Large intestine (tissue), 3 donors: ENCODE data around the gene WDR7. TPM values are rescaled to one million over a fixed set of nuclear protein-coding genes. Genes with fewer than 3 reads are reported as not detected.
"Not testable (repeated sequence)": the region's sequence is repeated elsewhere in the genome, so short reads cannot be mapped to it uniquely, and the experiment has no call there.

Source experiments
- DNase-seq, 2 donors: peaks; one replicate each; pipeline versions ENCODE4 v3.0.0 to v3.0.0-alpha.2; 2013
- H3K27ac ChIP-seq: one replicate; pipeline ENCODE4 v1.5.1; 2013; ENCODE audit warnings: low read length
- H3K27me3 ChIP-seq: 2 replicates; pipeline ENCODE4 v1.6.1; 2013; ENCODE audit warnings: low read length; ENCODE audit not compliant: control insufficient read depth, insufficient read depth
- H3K36me3 ChIP-seq: 2 replicates; pipeline ENCODE4 v1.6.1; 2013; ENCODE audit warnings: low read length; ENCODE audit not compliant: control insufficient read depth, insufficient read depth
- H3K4me1 ChIP-seq: one replicate; pipeline ENCODE4 v1.6.1; 2013; ENCODE audit warnings: low read length; ENCODE audit not compliant: control insufficient read depth, insufficient read depth
- H3K4me3 ChIP-seq: one replicate; pipeline ENCODE4 v1.5.1; 2013; ENCODE audit warnings: low read length
- H3K9me3 ChIP-seq: one replicate; pipeline ENCODE4 v1.6.1; 2013; ENCODE audit warnings: mild to moderate bottlenecking, low read depth, low read length, moderate library complexity; ENCODE audit not compliant: control insufficient read depth
- WGBS: methylation state at CpG from one replicate; pipeline ENCODE4 v1.1.5; 2013; ENCODE audit warnings: low lambda C conversion rate; ENCODE audit not compliant: insufficient coverage; 5-methylcytosine and 5-hydroxymethylcytosine counted together
- polyA plus RNA-seq: library from polyadenylated mRNA; unstranded; fragments of 120-200 nt; gene quantifications from one replicate; pipeline ENCODE4 v1.2.1, GENCODE V29; 2013

Gene WDR7
- polyA plus RNA-seq, 1 donor: 9.0 TPM

GRCh38 chr18:56654280-56654679, 3.1 kb downstream of the WDR7 start:
- H3K9me3 ChIP-seq, H3K4me3 ChIP-seq, DNase-seq, H3K27ac ChIP-seq, H3K4me1 ChIP-seq, H3K36me3 ChIP-seq, H3K27me3 ChIP-seq: not testable (repeated sequence)
- WGBS: 100% methylated on average over 2 of the region's 7 CpGs

DNA sequence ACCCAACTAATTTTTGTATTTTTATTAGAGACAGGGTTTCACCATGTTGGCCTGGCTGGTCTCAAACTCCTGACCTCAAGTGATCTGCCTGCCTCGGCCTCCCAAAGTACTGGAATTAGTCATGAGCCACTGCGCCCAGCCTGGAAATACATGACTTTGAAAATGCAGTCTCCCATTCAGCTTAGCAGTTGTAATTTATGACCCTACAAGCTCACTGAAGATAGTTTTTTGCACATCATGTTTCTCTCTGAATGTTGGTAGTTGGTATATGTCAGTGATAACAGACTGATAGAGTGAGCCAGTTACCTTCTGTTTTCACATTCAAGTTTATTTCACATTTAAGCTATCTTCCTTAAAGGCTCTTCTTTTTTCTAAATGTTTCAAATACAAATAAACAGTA, 7.1 kb downstream of the WDR7 start:
- Histone ChIP-seq H3K4me3 (no peak overlapping the region), H3K27me3 (no peaks in the 10 kb centered on the region), H3K4me1 (no peaks in the 10 kb centered on the region), H3K9me3 (no peaks in the 10 kb centered on the region), H3K27ac (no peak overlapping the region), H3K36me3 (no peaks in the 10 kb centered on the region)
- DNase-seq: no peak
- WGBS: no CpG with 5 or more reads among the region's 2 CpGs

GRCh38 chr18:56659111-56659510, 8.0 kb downstream of the WDR7 start:
- Histone ChIP-seq H3K9me3 (no peaks in the 10 kb centered on the region), H3K27me3 (no peaks in the 10 kb centered on the region), H3K27ac (no peak overlapping the region), H3K4me3 (no peak overlapping the region), H3K4me1 (no peaks in the 10 kb centered on the region), H3K36me3 (no peaks in the 10 kb centered on the region)
- 95% methylated on average over 2 of the region's 4 CpGs for WGBS
- DNase-seq: no peak

GRCh38 chr18:56660655-56661054, 9.5 kb downstream of the WDR7 start:
- no peaks in the 10 kb centered on the region for H3K4me1 ChIP-seq
- H3K4me3 ChIP-seq: no peak overlapping the region
- no peaks in the 10 kb centered on the region for H3K27me3 ChIP-seq
- 75% methylated on average over 1 of the region's 1 CpG for WGBS
- H3K36me3 ChIP-seq: no peaks in the 10 kb centered on the region
- no peak overlapping the region for H3K27ac ChIP-seq
- DNase-seq: no peak
- no peaks in the 10 kb centered on the region for H3K9me3 ChIP-seq

GRCh38 chr18:56661360-56662062, 10.4 kb downstream of the WDR7 start:
- 0% methylated on average over 1 of the region's 2 CpGs for WGBS
- Histone ChIP-seq H3K27ac (no peak overlapping the region), H3K9me3 (no peaks in the 10 kb centered on the region), H3K27me3 (no peaks in the 10 kb centered on the region), H3K4me3 (no peak overlapping the region), H3K4me1 (no peaks in the 10 kb centered on the region), H3K36me3 (no peaks in the 10 kb centered on the region)
- no peak for DNase-seq

- no peaks in the 10 kb centered on the region for H3K4me1 ChIP-seq
- DNase-seq: no peak
- no peaks in the 10 kb centered on the region for H3K9me3 ChIP-seq
- H3K4me3 ChIP-seq: no peak overlapping the region
- H3K27ac ChIP-seq: no peak overlapping the region
- no peaks in the 10 kb centered on the region for H3K27me3 ChIP-seq
- no peaks in the 10 kb centered on the region for H3K36me3 ChIP-seq
- no CpG with 5 or more reads among the region's 4 CpGs for WGBS
Observed at GRCh38 chr18:56662063-56662408, 10.9 kb downstream of the WDR7 start.

- no peak for DNase-seq
- Histone ChIP-seq H3K36me3 (no peaks in the 10 kb centered on the region), H3K4me1 (no peaks in the 10 kb centered on the region), H3K27me3 (no peaks in the 10 kb centered on the region), H3K4me3 (no peak overlapping the region), H3K9me3 (no peaks in the 10 kb centered on the region), H3K27ac (no peak overlapping the region)
- WGBS: 92% methylated on average over 4 of the region's 5 CpGs
Observed at GRCh38 chr18:56662502-56662901, 11.3 kb downstream of the WDR7 start.

GRCh38 chr18:56662902-56663301, 11.7 kb downstream of the WDR7 start:
- no peaks in the 10 kb centered on the region for H3K9me3 ChIP-seq
- DNase-seq: no peak
- H3K27ac ChIP-seq: no peak overlapping the region
- no peaks in the 10 kb centered on the region for H3K36me3 ChIP-seq
- no peaks in the 10 kb centered on the region for H3K27me3 ChIP-seq
- no peaks in the 10 kb centered on the region for H3K4me1 ChIP-seq
- WGBS: no CpG with 5 or more reads among the region's 2 CpGs
- no peak overlapping the region for H3K4me3 ChIP-seq

DNA sequence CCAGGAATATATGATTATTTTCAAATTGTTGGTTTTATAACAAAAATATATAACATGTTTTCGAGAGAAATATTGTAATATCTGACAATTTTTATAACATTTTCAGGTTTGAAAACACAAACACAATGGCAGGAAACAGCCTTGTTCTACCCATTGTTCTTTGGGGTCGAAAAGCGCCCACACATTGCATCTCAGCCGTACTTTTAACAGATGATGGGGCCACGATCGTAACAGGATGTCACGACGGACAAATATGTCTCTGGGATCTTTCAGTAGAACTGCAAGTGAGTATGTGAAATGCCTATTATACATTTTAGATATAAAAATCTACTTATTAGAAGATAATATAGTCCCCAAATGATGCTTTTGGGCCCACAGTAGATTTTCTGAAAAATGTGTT, 21.2 kb downstream of the WDR7 start:
- H3K9me3 ChIP-seq: peaks cover 2% of the 10 kb centered on the region
- no peak overlapping the region for H3K4me3 ChIP-seq
- no peak for DNase-seq
- no peaks in the 10 kb centered on the region for H3K36me3 ChIP-seq
- no peak overlapping the region for H3K27ac ChIP-seq
- no peaks in the 10 kb centered on the region for H3K27me3 ChIP-seq
- 100% methylated on average over 1 of the region's 8 CpGs for WGBS
- no peaks in the 10 kb centered on the region for H3K4me1 ChIP-seq

DNA sequence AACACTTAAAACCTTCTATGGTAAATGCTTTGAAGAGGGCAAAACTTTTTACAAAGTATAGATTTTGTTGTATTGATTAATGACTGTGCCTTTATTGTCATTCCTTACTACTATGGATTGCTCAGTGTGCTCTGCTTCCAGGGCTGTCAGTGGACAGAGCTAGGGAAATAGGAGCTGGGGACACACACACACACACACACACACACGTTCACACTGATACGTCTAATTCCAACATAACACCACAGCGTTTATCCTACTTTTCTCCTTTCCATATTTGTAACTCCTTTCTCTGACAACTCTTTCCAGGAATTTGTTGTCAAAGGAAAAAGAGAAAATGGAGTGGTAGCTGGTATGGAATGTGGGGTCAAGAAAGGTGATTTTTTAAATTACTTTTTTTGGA, 21.8 kb downstream of the WDR7 start:
- DNase-seq: no peak

GRCh38 chr18:56676639-56677038, 25.5 kb downstream of the WDR7 start:
- Histone ChIP-seq H3K36me3 (no peaks in the 10 kb centered on the region), H3K27ac (no peak overlapping the region), H3K4me3 (no peak overlapping the region), H3K4me1 (no peaks in the 10 kb centered on the region), H3K27me3 (no peaks in the 10 kb centered on the region), H3K9me3 (peaks cover 7% of the 10 kb centered on the region)
- WGBS: 89% methylated on average over 2 of the region's 2 CpGs
- no peak for DNase-seq

More for the DNA sequence above, 21.8 kb downstream of the WDR7 start:
- Histone ChIP-seq H3K9me3 (peaks cover 7% of the 10 kb centered on the region), H3K4me1 (no peaks in the 10 kb centered on the region), H3K4me3 (no peak overlapping the region), H3K27ac (no peak overlapping the region), H3K36me3 (no peaks in the 10 kb centered on the region), H3K27me3 (no peaks in the 10 kb centered on the region)
- WGBS: no CpG with 5 or more reads among the region's 3 CpGs
